NCI-H460 (cell line): ENCODE measurements around the gene WASF1. TPM values are rescaled to one million over a fixed set of nuclear protein-coding genes. Genes with fewer than 3 reads are reported as not detected.
A peak's percentile ranks its signal among the peaks of the same experiment; 100 is the strongest.

Experiments used
- DNase-seq: peaks from one replicate; pipeline ENCODE4 v3.0.0-alpha.2; 2016; ENCODE audit warnings: low read depth; ENCODE audit errors: extremely low read depth
- polyA plus RNA-seq: library from polyadenylated mRNA; depleted of rRNA; stranded (reverse); fragments of >200 nt; gene quantifications from 2 replicates; pipeline ENCODE4 v1.2.3, GENCODE V29; 2014; cell fraction: nucleus; rRNA removed
- total RNA-seq: library from RNA; depleted of rRNA; stranded (reverse); fragments of >200 nt; shearing (Covaris generic); gene quantifications from 2 replicates; pipeline ENCODE4 v1.2.3, GENCODE V29; 2014; rRNA removed

The WASF1 gene
- 10.1 and 11.5 TPM in 2 replicates for total RNA-seq
- polyA plus RNA-seq = 10.4 and 14.6 TPM in 2 replicates

- peak; percentile 94 for DNase-seq
Measured at GRCh38 chr6:110179406-110180227, at the start of gene WASF1. Gene WASF1 (minus strand): TSS chr6:110179670. CDS start chr6:110127601, 52,069 bp downstream.

DNA sequence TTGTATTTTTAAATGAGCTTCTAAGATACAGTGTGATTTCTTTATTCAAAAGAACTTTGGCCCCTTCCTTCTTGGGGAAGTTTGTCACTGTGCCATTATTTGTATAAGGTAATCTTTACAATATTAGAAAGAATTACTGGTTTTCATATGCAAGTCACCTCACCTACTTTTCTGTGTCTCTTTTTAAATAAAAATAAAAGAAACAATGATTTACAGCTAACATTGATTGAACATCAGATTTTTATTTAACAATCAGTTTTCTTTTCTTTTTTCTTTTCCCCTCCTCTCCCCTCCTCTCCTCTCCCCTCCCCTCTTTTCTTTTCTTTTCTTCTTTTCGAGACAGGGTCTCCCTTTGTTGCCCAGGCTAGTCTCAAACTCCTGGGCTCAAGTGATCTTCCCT, 46.8 kb upstream of the WASF1 start:
- DNase-seq = no peak

DNA sequence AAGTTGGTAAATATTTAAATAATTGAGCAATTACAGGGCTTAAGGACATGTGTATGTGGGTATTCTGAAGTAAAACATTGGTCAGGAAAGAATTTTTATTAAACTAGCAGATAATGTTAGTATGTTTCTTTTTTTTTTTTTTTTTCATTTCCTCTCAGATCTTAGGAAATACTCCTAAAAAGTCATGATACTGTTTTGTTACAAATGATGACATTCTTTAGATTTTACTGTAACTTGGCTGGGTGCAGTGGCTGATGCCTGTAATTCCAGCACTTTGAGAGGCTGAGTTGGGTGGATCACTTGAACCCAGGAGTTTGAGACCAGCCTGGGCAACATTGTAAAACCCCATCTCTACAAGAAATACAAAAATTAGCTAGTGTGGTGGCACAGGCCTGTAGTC, 42.3 kb upstream of the WASF1 start:
- DNase-seq = no peak

GRCh38 chr6:110217266-110217665, 37.8 kb upstream of the WASF1 start:
- DNase-seq = no peak

DNA sequence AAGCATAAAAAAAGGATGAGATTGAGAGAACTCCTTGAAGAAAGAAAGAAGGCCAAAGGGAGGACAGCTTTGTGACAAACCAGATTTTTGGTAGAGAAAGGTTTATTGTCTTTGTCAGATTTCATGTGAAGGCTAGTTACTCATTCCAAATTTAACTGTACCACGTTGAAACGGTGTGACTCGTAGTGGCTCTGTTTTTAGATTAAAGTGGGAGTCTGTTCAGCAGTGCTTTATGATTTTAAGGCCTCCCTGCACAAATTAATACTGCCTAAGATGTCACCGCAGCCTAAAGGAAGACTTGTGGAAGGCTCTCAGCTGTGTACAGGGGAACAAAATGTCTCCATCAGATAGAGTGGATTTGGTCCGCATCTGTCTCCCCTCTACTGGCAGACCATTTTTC, 36.7 kb upstream of the WASF1 start:
- DNase-seq = no peak

DNA sequence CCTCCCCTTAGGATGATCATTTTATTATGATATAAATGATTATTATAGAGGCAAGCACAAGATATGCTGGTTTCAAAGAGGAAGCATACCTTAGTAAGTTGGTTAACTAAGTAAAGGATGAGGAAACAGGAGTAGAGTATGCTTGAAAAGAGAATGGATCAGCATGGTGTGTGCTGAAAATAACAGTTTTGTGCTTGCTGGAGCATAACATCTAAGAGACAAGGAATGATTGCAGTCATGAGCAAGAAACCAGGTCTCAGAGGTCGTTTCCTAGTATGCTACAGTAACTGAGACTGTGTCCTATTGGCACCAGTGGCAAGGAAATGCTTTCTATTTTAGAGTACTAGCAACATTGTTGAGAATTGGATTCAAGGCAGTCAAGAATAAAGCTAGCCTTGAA, 34.9 kb upstream of the WASF1 start:
- DNase-seq = no peak

DNA sequence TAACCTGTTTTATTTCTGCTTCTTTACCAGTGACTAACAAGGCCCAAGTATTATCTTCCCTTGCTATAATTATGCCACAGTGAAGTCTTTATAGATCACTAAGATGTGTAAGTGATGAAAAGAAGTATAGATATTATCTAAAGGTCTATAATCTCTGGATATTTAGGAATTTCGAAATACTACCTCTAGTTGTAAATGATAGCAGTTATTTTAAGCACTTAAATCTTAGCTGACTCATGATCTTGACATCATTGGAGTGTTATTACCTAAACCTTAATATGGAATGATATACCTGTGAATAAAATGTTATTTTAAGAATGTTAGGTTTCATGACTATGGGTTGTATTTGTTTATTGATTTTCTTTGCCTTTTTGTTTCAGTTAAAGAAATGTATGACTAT, 32.3 kb upstream of the WASF1 start:
- DNase-seq = no peak

DNA sequence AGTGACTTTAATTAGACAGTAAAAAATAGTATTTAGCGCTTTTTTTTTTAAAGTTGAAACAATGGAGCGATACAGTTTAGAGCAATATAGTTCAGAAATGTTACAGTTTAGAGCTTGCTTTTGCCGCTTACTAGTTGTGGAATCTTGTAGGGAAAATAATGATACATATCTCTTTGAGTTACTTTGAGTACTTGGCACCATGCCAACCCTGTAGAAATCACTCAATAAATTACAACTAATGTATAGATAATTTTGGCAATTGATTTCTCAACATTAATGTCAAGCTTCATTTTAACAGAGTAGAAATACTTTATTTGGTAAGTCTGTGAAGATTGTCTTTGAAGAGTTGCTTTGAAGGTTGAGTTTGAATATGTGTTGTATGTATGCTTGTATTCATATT, 28.2 kb upstream of the WASF1 start:
- DNase-seq = no peak

GRCh38 chr6:110201151-110201884, 21.8 kb upstream of the WASF1 start:
- no peak for DNase-seq

DNA sequence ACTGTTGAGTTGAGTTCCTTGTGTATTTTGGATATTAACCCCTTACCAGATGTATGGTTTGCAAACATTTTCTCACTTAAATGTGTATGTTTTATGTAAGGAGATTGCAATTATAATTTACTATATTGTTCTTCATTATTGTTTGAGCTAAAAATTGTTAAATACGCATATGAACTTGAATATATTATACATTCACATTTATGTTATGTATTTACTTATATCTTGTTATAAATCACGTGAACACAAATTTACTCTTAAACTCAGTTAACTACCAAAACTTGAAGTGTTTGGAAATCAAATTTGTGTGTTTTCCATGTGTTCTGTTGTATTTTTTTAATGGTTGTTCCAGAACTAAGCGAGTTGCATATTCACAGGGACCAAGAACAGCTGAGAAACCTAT, 19.1 kb upstream of the WASF1 start:
- DNase-seq = no peak

DNA sequence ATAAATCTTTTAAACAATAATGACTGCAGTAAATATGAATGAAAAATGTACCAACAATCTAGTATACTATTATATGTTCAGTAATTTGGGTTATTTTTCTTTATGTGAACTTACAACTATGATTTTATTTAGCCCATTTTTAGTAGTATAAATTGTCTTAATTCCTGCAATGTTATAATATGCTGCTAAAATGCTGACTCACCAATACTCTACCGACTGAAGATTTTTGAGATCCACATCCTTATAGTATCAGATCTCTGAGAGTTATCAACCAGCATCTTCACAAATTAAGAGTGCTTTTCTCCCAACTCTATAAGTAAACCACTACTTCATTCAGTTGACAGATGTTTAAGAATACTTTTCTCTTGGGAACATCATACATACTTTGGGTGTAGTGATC, 17.4 kb upstream of the WASF1 start:
- DNase-seq = no peak

GRCh38 chr6:110195639-110196038, 16.2 kb upstream of the WASF1 start:
- no peak for DNase-seq

GRCh38 chr6:110191477-110191876, 12.0 kb upstream of the WASF1 start:
- no peak for DNase-seq

DNA sequence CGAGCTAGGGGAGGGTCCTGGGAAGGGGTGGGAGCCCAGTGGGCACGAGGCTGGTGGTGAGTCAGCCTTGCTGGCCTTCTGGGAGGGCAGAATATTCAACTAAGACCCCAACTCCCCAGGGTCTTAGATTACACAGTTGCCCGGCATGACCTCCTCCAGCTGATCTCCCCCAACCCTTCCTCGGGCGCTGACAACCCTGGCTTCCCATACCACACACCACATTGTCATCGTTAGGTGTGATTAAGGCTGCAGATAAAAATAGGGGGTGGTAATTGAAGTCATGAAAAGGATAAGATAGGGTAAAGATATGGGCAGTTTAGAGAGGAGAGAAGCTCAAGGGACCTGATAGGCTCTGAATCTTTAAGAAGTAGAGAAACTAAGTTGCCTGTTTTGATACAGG, 11.3 kb upstream of the WASF1 start:
- no peak for DNase-seq

DNA sequence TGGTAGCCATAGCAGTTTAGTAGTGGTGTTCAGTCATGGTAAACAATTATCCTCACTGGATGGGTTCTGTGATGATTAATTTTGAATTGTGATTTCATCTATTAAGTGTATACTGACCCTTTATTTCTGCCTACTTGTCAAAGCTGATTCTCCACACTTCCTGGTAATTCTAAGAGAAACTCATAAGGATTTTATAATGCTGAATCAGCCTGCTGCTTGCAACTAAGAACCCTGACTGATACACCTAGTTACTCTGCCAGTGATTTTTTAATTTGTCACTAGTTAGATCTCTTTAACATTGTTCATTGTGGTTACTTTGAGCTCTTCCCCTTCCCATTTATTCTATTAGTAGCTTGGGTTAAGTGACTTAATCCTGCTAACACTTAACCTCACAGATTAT, 9.3 kb upstream of the WASF1 start:
- DNase-seq = no peak

DNA sequence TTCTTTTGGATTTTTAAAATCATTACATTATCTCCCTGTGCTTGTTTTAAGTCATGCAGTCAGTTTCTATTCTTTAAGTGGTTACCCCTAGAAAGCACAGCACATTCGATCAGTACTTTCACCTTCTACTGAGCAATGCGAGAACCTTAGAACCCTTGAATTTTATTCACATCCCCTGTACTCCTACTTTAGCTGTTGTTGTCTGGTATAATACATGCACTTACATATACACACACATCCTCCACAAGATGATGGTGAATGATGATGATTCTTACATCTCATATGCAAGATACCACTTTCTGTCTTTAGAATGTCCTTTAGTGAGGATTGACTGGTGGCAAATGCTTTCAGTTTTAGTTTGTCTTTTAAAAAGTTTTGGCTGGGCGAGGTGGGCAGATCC, 6.4 kb upstream of the WASF1 start:
- DNase-seq = no peak

DNA sequence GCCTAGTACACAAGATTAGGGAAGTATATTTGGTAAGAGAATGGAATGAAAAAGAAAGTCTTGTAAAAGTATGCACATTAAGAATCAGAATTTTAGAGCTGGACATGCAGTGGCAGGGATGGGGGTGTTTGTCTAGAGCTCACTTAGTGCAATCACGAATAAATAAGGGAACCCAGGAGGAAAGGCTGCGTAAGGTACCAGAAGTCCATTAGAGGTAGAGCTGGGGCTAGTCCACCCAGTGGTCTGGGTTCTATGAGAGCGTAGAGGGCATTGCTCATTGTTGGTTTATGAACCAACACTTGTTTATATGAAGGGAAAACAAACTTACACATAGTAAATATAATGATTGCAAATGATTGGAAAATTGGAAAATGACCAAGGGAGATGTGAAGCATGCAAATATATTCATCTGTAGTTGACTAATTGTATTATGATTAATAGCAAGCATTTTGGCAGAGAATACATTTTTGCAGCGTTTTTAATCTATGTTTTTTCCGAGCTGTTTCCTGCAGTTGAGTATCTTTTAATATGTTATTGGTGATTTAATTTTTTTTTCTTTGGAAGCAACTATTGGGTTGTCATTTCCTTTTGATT, 3.9 kb upstream of the WASF1 start:
- no peak for DNase-seq

- DNase-seq = no peak
Measured at GRCh38 chr6:110181131-110182030, 1.9 kb upstream of the WASF1 start.

GRCh38 chr6:110180228-110181008, 948 bp upstream of the WASF1 start, which contains the start of gene CDC40:
Gene CDC40 (plus strand): TSS chr6:110180427. CDS start chr6:110180445, 18 bp downstream.
- no peak for DNase-seq
